Small intestine (tissue), 7 donors: ENCODE results near the gene FHIT. TPM values are rescaled to one million over a fixed set of nuclear protein-coding genes. Genes with fewer than 3 reads are reported as not detected.

Experiments used
- DNase-seq, 2 donors: peaks; one replicate each; pipeline versions ENCODE4 v3.0.0 to v3.0.0-alpha.2; 2013
- FAIRE-seq: peaks from 2 replicates; lab custom pipeline; 2012; peaks lifted over from hg19 to GRCh38; lab: Jason Lieb, UNC
- H3K27ac ChIP-seq, 3 donors: one replicate each; pipeline ENCODE4 v1.5.1; 2013; ENCODE audit warnings: low read length in 2 of 3, mild to moderate bottlenecking in 2 of 3, control low read depth in 1 of 3, inconsistent platforms in 1 of 3, low read depth in 1 of 3, moderate library complexity in 1 of 3
- H3K27me3 ChIP-seq, 3 donors: one replicate each; pipeline ENCODE4 v1.6.1; 2013; ENCODE audit warnings: low read length in 3 of 3, inconsistent platforms in 1 of 3; ENCODE audit not compliant: control insufficient read depth in 3 of 3, insufficient read depth in 3 of 3
- H3K36me3 ChIP-seq, 3 donors: one replicate each; pipeline ENCODE4 v1.6.1; 2013; ENCODE audit warnings: low read length in 3 of 3, inconsistent platforms in 1 of 3, low read depth in 1 of 3, mild to moderate bottlenecking in 1 of 3, moderate library complexity in 1 of 3; ENCODE audit not compliant: control insufficient read depth in 3 of 3, insufficient read depth in 2 of 3
- H3K4me1 ChIP-seq, 3 donors: one replicate each; pipeline ENCODE4 v1.6.1; 2013; ENCODE audit warnings: low read length in 2 of 3, inconsistent platforms in 1 of 3, low read depth in 1 of 3, mild to moderate bottlenecking in 1 of 3, moderate library complexity in 1 of 3; ENCODE audit not compliant: control insufficient read depth in 3 of 3, insufficient read depth in 2 of 3
- H3K4me3 ChIP-seq, 3 donors: one replicate each; pipeline ENCODE4 v1.5.1; 2013; ENCODE audit warnings: low read length in 3 of 3, control low read depth in 1 of 3, inconsistent platforms in 1 of 3, low read depth in 1 of 3, mild to moderate bottlenecking in 1 of 3, moderate library complexity in 1 of 3
- H3K9me3 ChIP-seq, 2 donors: one replicate each; pipeline ENCODE4 v1.6.1; 2013; ENCODE audit warnings: low read depth in 1 of 2, low read length in 1 of 2; ENCODE audit not compliant: control insufficient read depth in 2 of 2, insufficient read depth in 1 of 2
- WGBS, 3 donors: extraction: QIAGEN DNeasy Blood & Tissue Kit; methylation state at CpG; one replicate each; pipeline ENCODE4 v1.1.7; 2013; 5-methylcytosine and 5-hydroxymethylcytosine counted together
- polyA plus RNA-seq, 4 donors: library from polyadenylated mRNA; stranded (reverse) in 3 of 4; unstranded in 1 of 4; fragments of 200-250 nt in 3 of 4; fragments of 120-200 nt in 1 of 4; gene quantifications; one replicate each; pipeline versions ENCODE4 v1.2.1 to v1.2.3, GENCODE V29; 2013
- donor health status: healthy with polysubstance abuse.
- donor health status: control.
- donor health status: control.
- donor health status: Bipolar disorder and iron deficiency.
- donor health status: healthy.

Gene FHIT
- polyA plus RNA-seq, 4 donors: 4.4 to 30.4 (median 7.0) TPM

DNA sequence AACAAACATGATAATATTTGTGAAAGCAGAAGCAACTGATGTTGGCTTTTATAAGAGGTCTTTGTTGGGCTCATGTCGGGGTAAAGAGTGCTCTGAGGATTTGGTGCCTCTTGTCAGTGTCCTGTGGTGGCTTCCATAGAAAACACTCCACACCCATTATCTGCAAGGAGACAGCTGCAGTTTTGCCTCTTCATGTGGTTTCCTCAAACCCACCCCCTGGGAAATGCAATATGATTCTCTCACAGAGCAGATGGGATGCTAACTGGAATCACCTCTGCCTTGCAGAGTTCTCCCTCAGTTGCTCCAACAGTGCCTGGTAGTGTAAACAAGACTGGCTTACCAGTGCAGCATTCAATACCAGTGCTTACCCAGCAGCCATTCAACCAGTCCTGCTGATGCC, 1430.0 kb downstream of the FHIT start:
- DNase-seq (no peak), FAIRE-seq (no peak)
- H3K4me3 ChIP-seq: no peak overlapping the region
- H3K36me3 ChIP-seq: no peaks in the 10 kb centered on the region
- H3K9me3 ChIP-seq: peaks cover 0 to 3% of the 10 kb centered on the region in 2 donors
- no peak overlapping the region for H3K27ac ChIP-seq
- H3K4me1 ChIP-seq: no peaks in the 10 kb centered on the region
- no peaks in the 10 kb centered on the region for H3K27me3 ChIP-seq
- 52 to 72% (median 67%) methylated on average over 1 of the region's 1 CpG for WGBS, 3 donors

DNA sequence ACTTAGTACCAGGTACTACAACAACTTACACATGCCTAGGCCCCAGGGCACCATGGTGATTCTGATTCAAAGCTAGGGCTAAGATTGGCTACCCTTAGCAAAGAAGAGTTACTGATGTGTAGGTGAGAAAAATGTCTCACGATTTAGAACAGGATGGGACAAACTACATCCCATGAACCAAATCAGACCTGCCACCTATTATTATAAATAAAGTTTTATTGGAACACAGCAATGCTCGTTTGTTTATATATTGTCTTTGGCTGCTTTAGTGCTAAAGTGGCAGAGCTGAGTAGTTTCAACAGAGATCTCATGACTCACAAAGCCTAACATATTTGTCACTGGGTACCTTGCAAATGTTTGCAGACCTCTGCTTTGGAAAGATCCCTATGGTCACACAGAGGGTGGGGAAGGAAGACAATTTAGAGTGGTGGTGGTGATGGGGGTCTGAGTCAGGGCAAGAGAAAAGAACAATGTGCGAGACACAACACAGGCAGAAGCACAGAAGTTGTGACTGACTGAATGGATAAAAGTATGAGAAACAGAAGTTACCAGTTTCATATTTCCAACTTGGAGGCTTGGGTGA, 1430.8 kb downstream of the FHIT start:
- Histone ChIP-seq H3K27ac (no peak overlapping the region), H3K27me3 (no peaks in the 10 kb centered on the region), H3K9me3 (peaks cover 0 to 3% of the 10 kb centered on the region in 2 donors), H3K36me3 (no peaks in the 10 kb centered on the region), H3K4me1 (no peaks in the 10 kb centered on the region), H3K4me3 (no peak overlapping the region)
- WGBS, 3 donors: 83 to 85% (median 84%) methylated on average over 3 of the region's 3 CpGs
- DNase-seq (no peak), FAIRE-seq (no peak)

DNA sequence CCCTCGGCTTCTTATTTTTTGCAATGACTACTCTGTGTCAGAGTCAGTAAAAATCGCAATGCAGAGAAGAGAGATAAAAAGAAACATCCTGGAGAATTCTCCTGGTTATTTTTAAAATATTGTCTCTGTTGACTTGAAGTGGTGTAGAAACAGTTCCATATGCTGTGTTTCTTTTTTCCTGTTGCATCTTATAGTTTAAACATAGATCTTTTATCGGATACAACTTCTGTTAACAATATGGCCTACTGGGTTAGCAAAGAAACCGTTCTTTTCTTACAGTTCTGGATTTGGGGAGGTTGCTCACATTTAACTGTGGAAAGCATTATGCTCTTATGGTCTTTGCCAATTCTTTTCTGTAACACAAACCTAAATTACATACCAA, 1432.3 kb downstream of the FHIT start:
- FAIRE-seq: no peak
- DNase-seq: no peak
- WGBS, 3 donors: 84 to 93% (median 88%) methylated on average over 4 of the region's 4 CpGs

DNA sequence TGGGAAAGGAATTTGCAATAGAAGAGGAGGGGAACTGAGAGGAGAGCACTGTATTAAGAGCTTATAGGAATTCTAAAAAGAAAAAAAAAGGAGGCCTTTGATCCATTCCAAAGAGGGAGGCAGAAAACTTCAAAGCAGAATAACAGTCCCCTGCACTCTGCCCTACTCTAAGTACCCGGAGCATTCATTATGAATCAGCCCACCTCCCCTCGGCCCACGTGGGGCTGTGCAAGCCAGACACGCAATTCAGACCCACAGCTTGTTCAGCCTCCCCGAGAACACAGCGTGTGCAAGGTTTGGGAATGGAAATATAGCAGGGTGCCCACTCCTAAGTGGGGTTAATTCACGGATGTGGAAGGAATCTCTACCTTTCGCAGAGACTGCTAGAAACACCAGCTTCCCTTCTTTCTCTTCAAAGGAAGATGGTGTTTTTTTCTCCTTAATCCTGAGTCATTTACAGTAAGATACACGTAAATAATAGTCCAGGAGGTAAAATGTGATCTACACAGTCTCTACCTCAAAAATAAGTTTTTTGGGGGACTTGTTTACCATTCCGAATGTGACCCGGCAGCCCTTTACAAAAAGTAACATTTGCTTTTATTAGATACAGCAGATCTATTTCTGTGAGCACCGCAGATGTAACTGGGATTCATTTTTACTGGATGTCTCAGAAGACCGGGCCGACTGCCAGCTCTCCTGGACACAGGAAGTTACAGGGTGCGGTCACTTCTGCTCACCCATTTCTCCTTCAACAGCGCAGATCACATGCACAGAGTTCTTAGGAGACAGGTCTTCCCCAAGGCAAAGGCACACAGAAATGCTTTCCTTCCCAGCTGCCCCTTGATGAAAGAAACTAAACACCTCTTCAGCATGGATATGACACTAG, 1433.0 kb downstream of the FHIT start:
- no peak overlapping the region for H3K4me3 ChIP-seq
- H3K27ac ChIP-seq: peak overlapping the region in 1 of 3 donors; percentile 51
- peak; percentile 11 to 19 for DNase-seq
- H3K27me3 ChIP-seq: no peaks in the 10 kb centered on the region
- H3K9me3 ChIP-seq: peaks cover 0 to 3% of the 10 kb centered on the region in 2 donors
- no peaks in the 10 kb centered on the region for H3K36me3 ChIP-seq
- no peaks in the 10 kb centered on the region for H3K4me1 ChIP-seq
- 60 to 72% (median 69%) methylated on average over 16 of the region's 16 CpGs for WGBS, 3 donors
- no peak for FAIRE-seq

More for the DNA sequence above, 1432.3 kb downstream of the FHIT start:
- Histone ChIP-seq H3K4me3 (no peak overlapping the region), H3K27ac (no peak overlapping the region), H3K9me3 (peaks cover 0 to 3% of the 10 kb centered on the region in 2 donors), H3K36me3 (no peaks in the 10 kb centered on the region), H3K4me1 (no peaks in the 10 kb centered on the region), H3K27me3 (no peaks in the 10 kb centered on the region)

DNA sequence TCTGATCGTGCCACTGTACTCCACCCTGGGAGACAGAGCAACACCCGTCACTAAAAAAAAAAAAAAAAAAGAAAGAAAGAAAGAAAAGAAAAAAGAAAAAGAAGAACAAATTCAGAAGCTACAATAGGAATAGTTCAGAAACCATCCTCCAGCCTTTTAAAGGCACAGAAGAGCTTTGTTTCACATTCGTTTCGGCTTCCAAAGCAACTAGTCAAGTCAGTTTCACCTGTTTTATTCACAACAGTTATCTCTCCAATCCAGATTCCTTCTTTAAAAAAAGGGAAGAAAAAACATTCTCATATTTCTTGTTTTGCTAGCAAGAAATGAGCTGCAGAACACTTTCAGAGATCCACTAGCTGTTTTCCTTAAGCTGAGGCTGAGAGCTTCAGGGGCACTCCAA, 1433.7 kb downstream of the FHIT start:
- DNase-seq: no peak
- 68 to 81% (median 74%) methylated on average over 4 of the region's 4 CpGs for WGBS, 3 donors
- no peaks in the 10 kb centered on the region for H3K27me3 ChIP-seq
- H3K4me3 ChIP-seq: no peak overlapping the region
- peaks cover 0 to 3% of the 10 kb centered on the region in 2 donors for H3K9me3 ChIP-seq
- H3K36me3 ChIP-seq: no peaks in the 10 kb centered on the region
- no peaks in the 10 kb centered on the region for H3K4me1 ChIP-seq
- FAIRE-seq: no peak
- H3K27ac ChIP-seq: no peak overlapping the region

DNA sequence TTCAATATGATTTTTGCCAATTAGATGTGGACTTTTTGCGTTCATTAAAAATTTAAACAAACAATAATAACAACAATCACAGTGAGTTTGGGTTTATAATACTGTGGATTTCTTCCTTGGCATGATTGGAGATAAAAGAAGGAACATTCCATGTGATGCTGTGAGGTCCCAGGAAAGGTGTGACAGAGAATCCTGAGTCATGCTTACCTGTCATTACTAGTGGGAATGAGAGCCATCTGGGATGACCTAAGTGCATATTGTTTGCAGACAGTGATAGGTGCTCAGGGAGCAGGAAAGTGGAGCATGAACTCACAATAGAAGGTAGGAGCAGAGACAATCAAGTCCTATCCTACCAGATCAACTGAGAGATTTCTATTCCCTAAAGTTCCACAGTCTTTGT, 1434.9 kb downstream of the FHIT start:
- Histone ChIP-seq H3K4me1 (no peaks in the 10 kb centered on the region), H3K4me3 (no peak overlapping the region), H3K27ac (no peak overlapping the region), H3K36me3 (no peaks in the 10 kb centered on the region), H3K9me3 (peaks cover 0 to 3% of the 10 kb centered on the region in 2 donors), H3K27me3 (no peaks in the 10 kb centered on the region)
- WGBS, 3 donors: 85 to 90% (median 89%) methylated on average over 1 of the region's 1 CpG
- FAIRE-seq (no peak), DNase-seq (no peak)

DNA sequence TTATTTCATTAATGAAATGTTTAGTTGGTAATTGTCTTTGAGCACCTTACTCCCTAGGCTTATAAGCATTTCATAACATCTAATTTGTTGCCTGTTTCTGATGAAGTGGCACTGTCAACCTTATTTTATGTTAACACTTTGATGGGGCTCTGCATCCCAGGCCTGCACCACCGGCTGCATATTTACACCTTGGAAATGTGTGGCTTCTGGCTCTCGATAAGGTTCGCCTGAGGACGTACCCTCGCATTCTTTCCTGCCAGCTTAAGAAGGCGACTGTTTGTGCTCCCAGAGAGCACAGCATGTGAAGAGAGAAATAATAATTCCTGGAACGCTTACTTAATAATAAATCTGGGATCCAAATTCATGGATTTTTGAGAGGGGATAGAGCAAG, 1438.1 kb downstream of the FHIT start:
- no peak overlapping the region for H3K4me3 ChIP-seq
- H3K9me3 ChIP-seq: no peaks in the 10 kb centered on the region
- WGBS, 3 donors: 84 to 92% (median 91%) methylated on average over 7 of the region's 7 CpGs
- no peaks in the 10 kb centered on the region for H3K27me3 ChIP-seq
- no peak for FAIRE-seq
- no peak overlapping the region for H3K27ac ChIP-seq
- DNase-seq: no peak
- no peaks in the 10 kb centered on the region for H3K36me3 ChIP-seq
- no peaks in the 10 kb centered on the region for H3K4me1 ChIP-seq

DNA sequence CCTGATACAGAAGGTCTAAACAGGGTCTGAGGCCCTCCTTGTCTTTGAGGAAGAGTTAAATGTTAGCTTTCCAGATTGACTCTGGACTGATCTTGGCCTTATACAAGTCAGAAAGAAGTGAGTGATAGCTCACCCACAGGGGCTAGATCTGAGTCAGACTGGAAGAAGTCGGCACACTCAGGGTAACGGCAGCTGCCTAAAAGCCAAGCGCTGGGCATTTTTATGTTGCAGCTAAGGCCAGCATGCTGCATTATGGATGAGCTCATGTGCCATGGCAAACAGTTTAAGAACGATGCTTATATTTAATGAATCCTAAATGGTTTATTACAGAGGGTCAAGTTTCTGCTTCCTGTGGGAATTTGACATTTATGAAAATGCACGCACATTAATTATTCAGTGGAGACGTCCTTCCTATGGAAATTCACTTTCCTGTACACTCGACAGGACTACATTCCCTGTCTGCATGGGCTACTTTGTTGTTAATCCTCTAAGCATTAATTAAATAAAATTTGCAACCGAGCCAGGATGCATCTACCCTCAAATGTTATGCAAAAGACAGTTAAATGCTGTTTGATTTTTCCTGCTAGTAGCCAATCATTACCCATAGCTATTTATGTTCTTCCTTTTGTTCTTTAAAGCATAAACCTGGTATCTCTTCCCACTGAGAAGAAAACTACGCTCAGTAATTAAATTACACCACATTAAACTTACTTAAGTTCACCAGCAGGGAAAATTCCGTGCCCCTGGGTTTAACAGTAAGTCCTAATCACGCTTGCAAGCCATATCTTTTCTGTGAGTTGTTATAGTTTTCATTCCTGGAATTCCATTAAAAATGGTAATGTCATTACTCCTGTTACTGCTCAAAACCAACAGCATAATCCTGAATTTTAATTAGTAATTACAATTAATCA, 1438.8 kb downstream of the FHIT start:
- Histone ChIP-seq H3K36me3 (no peaks in the 10 kb centered on the region), H3K27ac (no peak overlapping the region), H3K27me3 (no peaks in the 10 kb centered on the region), H3K4me3 (no peak overlapping the region), H3K9me3 (no peaks in the 10 kb centered on the region), H3K4me1 (no peaks in the 10 kb centered on the region)
- FAIRE-seq: no peak
- WGBS, 3 donors: 81 to 87% (median 85%) methylated on average over 11 of the region's 11 CpGs
- DNase-seq: no peak
